ENCODE data around the gene IRF5.

The IRF5 gene

DNA sequence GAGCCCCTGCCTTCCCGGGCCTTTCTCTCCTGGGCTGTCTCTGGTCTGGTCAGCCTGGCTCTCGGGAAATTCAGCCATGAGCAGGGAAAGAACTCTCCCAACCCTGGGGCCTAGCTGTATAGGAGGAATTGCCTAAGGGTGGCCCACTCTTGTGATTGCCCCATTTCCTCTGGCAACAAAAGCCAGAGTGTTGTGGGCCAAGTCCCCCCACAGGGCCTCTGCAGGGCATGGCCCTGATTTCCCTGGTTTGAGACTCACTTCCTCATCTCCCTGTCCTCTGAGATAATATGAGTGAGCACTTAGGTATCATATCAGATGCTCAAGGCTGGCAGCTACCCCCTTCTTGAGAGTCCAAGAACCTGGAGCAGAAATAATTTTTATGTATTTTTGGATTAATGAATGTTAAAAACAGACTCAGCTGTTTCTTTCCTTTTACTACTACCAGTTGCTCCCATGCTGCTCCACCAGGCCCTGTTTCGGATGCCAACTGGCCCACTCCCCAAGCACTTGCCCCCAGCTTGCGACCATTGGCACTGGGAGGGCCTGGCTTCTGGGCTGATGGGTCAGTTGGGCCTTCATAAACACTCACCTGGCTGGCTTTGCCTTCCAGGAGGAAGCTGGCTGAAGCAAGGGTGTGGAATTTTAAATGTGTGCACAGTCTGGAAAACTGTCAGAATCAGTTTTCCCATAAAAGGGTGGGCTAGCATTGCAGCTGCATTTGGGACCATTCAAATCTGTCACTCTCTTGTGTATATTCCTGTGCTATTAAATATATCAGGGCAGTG, 11.4 kb downstream of the IRF5 start:
- DNase-seq, result no peak
- Histone ChIP-seq H3K9me3 (replicated peaks; ENCODE audit: insufficient read depth, low read length) (no peaks in the 10 kb centered on the region), H3K4me2 (ENCODE audit: low read depth, low read length) (no peak overlapping the region), H3K79me2 (ENCODE audit: low read length) (peaks cover 35% of the 10 kb centered on the region), H3K9ac (ENCODE audit: low read length) (no peak overlapping the region), H3K9me2 (replicated peaks; ENCODE audit: insufficient read depth, low read length) (no peaks in the 10 kb centered on the region), H3K27ac (ENCODE audit: low read length) (no peak overlapping the region), H3K27me3 (replicated peaks; ENCODE audit: insufficient read depth, low read length) (no peaks in the 10 kb centered on the region), H2AFZ (ENCODE audit: low read length) (no peak overlapping the region), H4K20me1 (ENCODE audit: insufficient read depth, low read length) (no peaks in the 10 kb centered on the region), H3K4me3 (ENCODE audit: low read length) (no peak overlapping the region), H3K4me1 (ENCODE audit: low read length) (peaks cover 8% of the 10 kb centered on the region), H3F3A (ENCODE audit: insufficient read depth, low read length) (0 out of 2 replicates have a peak, but pooled peaks cover 1% of the 10 kb centered on the region), H3K36me3 (replicated peaks; ENCODE audit: insufficient read depth, low read length) (peaks cover 8% of the 10 kb centered on the region; the same call in 1 of the 2 replicates)
- TF ChIP-seq CTCF (IDR thresholded peaks at IDR 0.05; ENCODE audit: low read length) (no peak), EZH2phosphoT487 (IDR thresholded peaks at IDR 0.05; ENCODE audit: low read length) (no peak), EZH2 (optimal IDR thresholded peaks at IDR 0.05; ENCODE audit: low read depth, low read length) (no peak)

DNA sequence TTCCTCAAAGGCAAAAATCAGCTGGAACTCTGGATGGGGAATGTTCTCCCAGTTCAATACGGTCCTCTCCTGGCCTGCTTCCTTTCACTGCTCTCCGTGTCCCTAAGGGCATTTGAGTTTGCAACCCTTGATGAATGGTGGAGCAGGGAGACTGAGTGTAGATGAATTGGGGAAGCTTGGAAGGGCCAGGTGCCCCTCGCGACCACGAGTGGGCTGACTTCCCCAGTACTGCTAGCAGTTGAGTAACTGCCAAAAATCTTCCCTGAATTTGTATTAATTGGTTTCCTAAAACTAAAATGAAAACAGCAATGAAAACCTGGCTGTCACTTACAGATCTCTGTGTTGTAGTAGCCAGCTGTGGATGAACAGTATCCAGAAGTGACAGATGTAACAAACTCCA, 13.6 kb downstream of the IRF5 start:
- H3K4me1 ChIP-seq (ENCODE audit: low read length), result peaks cover 24% of the 10 kb centered on the region
- TF ChIP-seq EZH2phosphoT487 (IDR thresholded peaks at IDR 0.05; ENCODE audit: low read length), result no peak
- TF ChIP-seq CTCF (IDR thresholded peaks at IDR 0.05; ENCODE audit: low read length), result no peak
- no peak for TF ChIP-seq EZH2 (optimal IDR thresholded peaks at IDR 0.05; ENCODE audit: low read depth, low read length)
- H3K4me3 ChIP-seq (ENCODE audit: low read length), result no peak overlapping the region
- peaks cover 19% of the 10 kb centered on the region for H3K79me2 ChIP-seq (ENCODE audit: low read length)
- H2AFZ ChIP-seq (ENCODE audit: low read length), result no peak overlapping the region
- H3K27me3 ChIP-seq (replicated peaks; ENCODE audit: insufficient read depth, low read length), result no peaks in the 10 kb centered on the region
- H3K9me3 ChIP-seq (replicated peaks; ENCODE audit: insufficient read depth, low read length), result no peaks in the 10 kb centered on the region
- H3K27ac ChIP-seq (ENCODE audit: low read length), result no peak overlapping the region
- no peaks in the 10 kb centered on the region for H3K9me2 ChIP-seq (replicated peaks; ENCODE audit: insufficient read depth, low read length)
- no peaks in the 10 kb centered on the region for H4K20me1 ChIP-seq (ENCODE audit: insufficient read depth, low read length)
- H3K36me3 ChIP-seq (replicated peaks; ENCODE audit: insufficient read depth, low read length), result 0 out of 2 replicates have a peak, but pooled peaks cover 8% of the 10 kb centered on the region
- DNase-seq, result no peak
- H3K9ac ChIP-seq (ENCODE audit: low read length), result no peak overlapping the region
- peaks cover 21% of the 10 kb centered on the region for H3F3A ChIP-seq (ENCODE audit: insufficient read depth, low read length)
- no peak overlapping the region for H3K4me2 ChIP-seq (ENCODE audit: low read depth, low read length)

DNA sequence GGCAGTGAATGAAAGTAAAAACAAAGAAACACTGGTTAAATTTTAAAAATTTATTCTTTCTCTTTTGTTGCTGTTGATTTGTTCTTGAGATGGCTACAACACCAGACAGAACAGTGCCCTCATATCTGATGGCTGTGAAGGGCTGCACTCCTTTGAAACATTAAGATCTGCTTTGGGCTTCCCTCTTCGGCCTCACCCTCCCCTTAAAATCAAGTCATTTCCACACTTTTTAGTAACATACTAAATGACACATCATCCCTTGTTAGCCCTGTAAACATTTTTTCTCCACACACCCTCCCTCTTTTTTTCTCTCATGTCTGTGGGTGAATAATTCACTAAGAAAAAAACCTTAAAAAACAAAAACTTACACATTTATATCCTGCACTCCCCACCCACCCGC, 16.4 kb downstream of the IRF5 start:
- Histone ChIP-seq H3F3A (ENCODE audit: insufficient read depth, low read length) (peaks cover 24% of the 10 kb centered on the region), H3K9me2 (replicated peaks; ENCODE audit: insufficient read depth, low read length) (no peaks in the 10 kb centered on the region), H3K79me2 (ENCODE audit: low read length) (peaks cover 25% of the 10 kb centered on the region; the same call in 1 of the 2 replicates), H3K4me2 (ENCODE audit: low read depth, low read length) (no peak overlapping the region), H3K36me3 (replicated peaks; ENCODE audit: insufficient read depth, low read length) (peaks cover 8% of the 10 kb centered on the region; the same call in 1 of the 2 replicates), H3K9ac (ENCODE audit: low read length) (no peak overlapping the region), H2AFZ (ENCODE audit: low read length) (no peak overlapping the region), H3K4me3 (ENCODE audit: low read length) (no peak overlapping the region), H3K9me3 (replicated peaks; ENCODE audit: insufficient read depth, low read length) (no peaks in the 10 kb centered on the region), H3K27ac (ENCODE audit: low read length) (peak overlapping the region; percentile 92; the same call in 1 of the 2 replicates), H3K27me3 (replicated peaks; ENCODE audit: insufficient read depth, low read length) (no peaks in the 10 kb centered on the region), H4K20me1 (ENCODE audit: insufficient read depth, low read length) (no peaks in the 10 kb centered on the region), H3K4me1 (ENCODE audit: low read length) (peaks cover 37% of the 10 kb centered on the region)
- no peak for DNase-seq
- TF ChIP-seq EZH2phosphoT487 (IDR thresholded peaks at IDR 0.05; ENCODE audit: low read length), result no peak
- no peak for TF ChIP-seq CTCF (IDR thresholded peaks at IDR 0.05; ENCODE audit: low read length)
- no peak for TF ChIP-seq EZH2 (optimal IDR thresholded peaks at IDR 0.05; ENCODE audit: low read depth, low read length)

All from MM.1S (cell line).